K562 (cell line): ENCODE measurements around the gene PIP4K2C. TPM values are rescaled to one million over a fixed set of nuclear protein-coding genes. Genes with fewer than 3 reads are reported as not detected.

Source experiments
- CTCF ChIP-seq, 3 experiments: IDR thresholded peaks in 2 of 3; conservative IDR thresholded peaks in 1 of 3; 2 replicates each; pipeline ENCODE4 v1.5.1; 2011 to 2012; ENCODE audit warnings: low read length in 3 of 3, mild to moderate bottlenecking in 3 of 3, control low read depth in 2 of 3, improper control_type of control experiment in 1 of 3, inconsistent platforms in 1 of 3, low read depth in 1 of 3, mixed read lengths in 1 of 3, moderate library complexity in 1 of 3; ENCODE audit not compliant: insufficient read depth in 2 of 3
- MTA1 ChIP-seq: fragments of 450-650 bp; IDR thresholded peaks from 2 replicates; pipeline ENCODE4 v1.6.1; 2017; ENCODE audit warnings: borderline replicate concordance
- MXI1 ChIP-seq: IDR thresholded peaks from 2 replicates; pipeline ENCODE4 v1.6.1; 2011; ENCODE audit warnings: low read depth, mild to moderate bottlenecking, improper control_type of control experiment, low read length
- OTX1 ChIP-seq: fragments of 450-650 bp; formaldehyde crosslinking; IDR thresholded peaks from 2 replicates; pipeline ENCODE4 v1.4.0; 2022; ENCODE audit warnings: mild to moderate bottlenecking
- POLR2G ChIP-seq: fragments of 200-400 bp; formaldehyde crosslinking; IDR thresholded peaks from 2 replicates; pipeline ENCODE4 v1.6.1; 2017; ENCODE audit warnings: low read depth, mild to moderate bottlenecking, antibody characterized with exemption, low read length, moderate library complexity
- TCF7L2 ChIP-seq: fragments of 150-350 bp; IDR thresholded peaks from 2 replicates; pipeline ENCODE4 v1.6.1; 2016; ENCODE audit warnings: low read depth, mild to moderate bottlenecking, low read length, moderate library complexity
- THRAP3 ChIP-seq: fragments of 450-650 bp; IDR thresholded peaks from 2 replicates; pipeline ENCODE4 v1.6.1; 2016; ENCODE audit warnings: mild to moderate bottlenecking, inconsistent platforms, borderline replicate concordance
- ZBTB12 ChIP-seq: fragments of 250-450 bp; sonication (Bioruptor Pico); IDR thresholded peaks from 2 replicates; pipeline ENCODE4 v1.4.0; 2020
- ZNF75A ChIP-seq: fragments of 450-650 bp; formaldehyde crosslinking; IDR thresholded peaks from 2 replicates; pipeline ENCODE4 v1.4.0; 2020; ENCODE audit warnings: mild to moderate bottlenecking
- polyA plus RNA-seq, 8 experiments: library from polyadenylated mRNA; depleted of rRNA in 4 of 8; stranded (reverse) in 5 of 8; unstranded in 3 of 8; fragments of >200 nt; fragmentation: Nextera tagmentation in 2 of 8; fragmentation: Illumina TruSeq in 1 of 8; extraction: Ambion mirVana in 2 of 8; extraction: Trizol in 1 of 8; gene quantifications; 2 replicates each; pipeline versions ENCODE4 v1.2.1 to v1.2.3, GENCODE V29; 2011 to 2014; ENCODE audit warnings: inconsistent platforms in 1 of 8, missing spikeins in 1 of 8
- total RNA-seq, 7 experiments: library from RNA; depleted of rRNA in 6 of 7; stranded (reverse); fragments of >200 nt in 6 of 7; fragmentation: Illumina TruSeq in 2 of 7; extraction: Trizol in 2 of 7; gene quantifications; 2 replicates each; pipeline versions ENCODE4 v1.2.1 to v1.2.3, GENCODE V29; 2011 to 2021; ENCODE audit warnings: low replicate concordance in 1 of 7
- TF ChIP-seq, protein P1 (sequence below): fragments of 450-650 bp; IDR thresholded peaks from 2 replicates; pipeline ENCODE4 v1.6.1; 2017; ENCODE audit warnings: antibody characterized with exemption
- TF ChIP-seq, protein P2 (sequence below): sonication (generic); formaldehyde crosslinking; IDR thresholded peaks from 2 replicates; pipeline ENCODE4 v1.8.1; 2022; ENCODE audit warnings: missing genetic modification reagents
- TF ChIP-seq, protein P3 (sequence below), 2 experiments: fragments of 200-800 bp in 1 of 2; sonication (Bioruptor generic) in 1 of 2; sonication (generic) in 1 of 2; formaldehyde crosslinking in 1 of 2; IDR thresholded peaks in 1 of 2; conservative IDR thresholded peaks in 1 of 2; 2 replicates each; pipeline versions ENCODE4 v1.5.0 to v1.6.1; 2016 to 2020; ENCODE audit warnings: missing compliant biosample characterization in 1 of 2, missing genetic modification characterization in 1 of 2, missing genetic modification reagents in 1 of 2

The PIP4K2C gene
- total and polyA plus RNA-seq, 9 of the 15 experiments (the other 6 are each of a cell fraction or from before 2014, with no cell fraction given) = 9.0 to 41.4 (median 18.3) TPM

DNA sequence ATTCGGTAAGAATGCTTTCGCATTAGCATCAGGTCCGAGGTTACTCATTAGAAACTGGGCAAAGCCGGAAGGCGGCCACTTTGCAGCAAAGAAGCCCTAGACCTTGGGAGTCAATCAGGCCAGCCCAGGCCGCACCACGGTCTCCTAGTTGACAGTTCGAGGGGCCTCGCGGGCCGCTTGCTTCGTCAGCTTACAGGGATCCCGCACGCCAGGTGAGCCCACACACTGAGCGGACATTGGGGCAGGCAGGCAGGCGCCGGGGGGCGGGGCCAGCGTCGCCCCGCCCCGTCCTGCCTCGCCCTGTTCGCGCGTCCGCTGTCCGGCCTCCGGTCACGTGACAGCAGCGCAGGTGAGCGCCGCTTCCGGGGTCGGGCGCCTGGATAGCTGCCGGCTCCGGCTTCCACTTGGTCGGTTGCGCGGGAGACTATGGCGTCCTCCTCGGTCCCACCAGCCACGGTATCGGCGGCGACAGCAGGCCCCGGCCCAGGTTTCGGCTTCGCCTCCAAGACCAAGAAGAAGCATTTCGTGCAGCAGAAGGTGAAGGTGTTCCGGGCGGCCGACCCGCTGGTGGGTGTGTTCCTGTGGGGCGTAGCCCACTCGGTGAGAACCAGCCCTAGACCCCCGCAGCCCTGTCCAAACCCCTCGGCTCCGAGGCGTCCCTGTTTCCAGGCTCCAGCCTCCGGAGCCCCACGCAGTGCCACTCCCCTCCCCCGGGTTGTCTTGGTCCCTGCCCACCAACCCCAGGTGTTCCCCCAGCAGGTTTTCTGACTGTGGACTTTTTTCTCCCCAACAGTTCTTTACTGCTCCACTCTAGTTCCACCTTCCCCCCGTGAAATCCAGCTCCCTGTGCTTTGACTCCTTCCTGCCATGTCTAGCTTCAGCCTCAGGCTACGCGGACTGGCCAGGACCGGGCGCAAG is at the start of gene PIP4K2C (continued):
- TF ChIP-seq, protein P1, sequence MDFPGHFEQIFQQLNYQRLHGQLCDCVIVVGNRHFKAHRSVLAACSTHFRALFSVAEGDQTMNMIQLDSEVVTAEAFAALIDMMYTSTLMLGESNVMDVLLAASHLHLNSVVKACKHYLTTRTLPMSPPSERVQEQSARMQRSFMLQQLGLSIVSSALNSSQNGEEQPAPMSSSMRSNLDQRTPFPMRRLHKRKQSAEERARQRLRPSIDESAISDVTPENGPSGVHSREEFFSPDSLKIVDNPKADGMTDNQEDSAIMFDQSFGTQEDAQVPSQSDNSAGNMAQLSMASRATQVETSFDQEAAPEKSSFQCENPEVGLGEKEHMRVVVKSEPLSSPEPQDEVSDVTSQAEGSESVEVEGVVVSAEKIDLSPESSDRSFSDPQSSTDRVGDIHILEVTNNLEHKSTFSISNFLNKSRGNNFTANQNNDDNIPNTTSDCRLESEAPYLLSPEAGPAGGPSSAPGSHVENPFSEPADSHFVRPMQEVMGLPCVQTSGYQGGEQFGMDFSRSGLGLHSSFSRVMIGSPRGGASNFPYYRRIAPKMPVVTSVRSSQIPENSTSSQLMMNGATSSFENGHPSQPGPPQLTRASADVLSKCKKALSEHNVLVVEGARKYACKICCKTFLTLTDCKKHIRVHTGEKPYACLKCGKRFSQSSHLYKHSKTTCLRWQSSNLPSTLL = no peak
- TF ChIP-seq CTCF (IDR thresholded peaks at IDR 0.05 in 2 of 3, conservative IDR thresholded peaks at IDR 0.05 in 1 of 3; ENCODE audit: insufficient read depth in 2 of 3, low read depth in 1 of 3, low read length in 3 of 3) (no peak), POLR2G (peak; percentile 90), OTX1 (no peak), MTA1 (no peak), ZNF75A (CRISPR knock-in tag) (no peak), MXI1 (peak; percentile 17; the same call in 1 of the 2 replicates), THRAP3 (no peak), ZBTB12 (CRISPR knock-in tag) (0 out of 2 replicates have a peak, but pooled peaks have one; percentile 25), TCF7L2 (no peak)
- TF ChIP-seq, protein P2, sequence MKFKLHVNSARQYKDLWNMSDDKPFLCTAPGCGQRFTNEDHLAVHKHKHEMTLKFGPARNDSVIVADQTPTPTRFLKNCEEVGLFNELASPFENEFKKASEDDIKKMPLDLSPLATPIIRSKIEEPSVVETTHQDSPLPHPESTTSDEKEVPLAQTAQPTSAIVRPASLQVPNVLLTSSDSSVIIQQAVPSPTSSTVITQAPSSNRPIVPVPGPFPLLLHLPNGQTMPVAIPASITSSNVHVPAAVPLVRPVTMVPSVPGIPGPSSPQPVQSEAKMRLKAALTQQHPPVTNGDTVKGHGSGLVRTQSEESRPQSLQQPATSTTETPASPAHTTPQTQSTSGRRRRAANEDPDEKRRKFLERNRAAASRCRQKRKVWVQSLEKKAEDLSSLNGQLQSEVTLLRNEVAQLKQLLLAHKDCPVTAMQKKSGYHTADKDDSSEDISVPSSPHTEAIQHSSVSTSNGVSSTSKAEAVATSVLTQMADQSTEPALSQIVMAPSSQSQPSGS (CRISPR knock-in tag) = no peak
- TF ChIP-seq, protein P3, sequence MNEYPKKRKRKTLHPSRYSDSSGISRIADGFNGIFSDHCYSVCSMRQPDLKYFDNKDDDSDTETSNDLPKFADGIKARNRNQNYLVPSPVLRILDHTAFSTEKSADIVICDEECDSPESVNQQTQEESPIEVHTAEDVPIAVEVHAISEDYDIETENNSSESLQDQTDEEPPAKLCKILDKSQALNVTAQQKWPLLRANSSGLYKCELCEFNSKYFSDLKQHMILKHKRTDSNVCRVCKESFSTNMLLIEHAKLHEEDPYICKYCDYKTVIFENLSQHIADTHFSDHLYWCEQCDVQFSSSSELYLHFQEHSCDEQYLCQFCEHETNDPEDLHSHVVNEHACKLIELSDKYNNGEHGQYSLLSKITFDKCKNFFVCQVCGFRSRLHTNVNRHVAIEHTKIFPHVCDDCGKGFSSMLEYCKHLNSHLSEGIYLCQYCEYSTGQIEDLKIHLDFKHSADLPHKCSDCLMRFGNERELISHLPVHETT (CRISPR knock-in tag; conservative IDR thresholded peaks at IDR 0.05 in 1 of 2, IDR thresholded peaks at IDR 0.05 in 1 of 2) = no peak
